T-helper 1 cell (primary cell): ENCODE measurements around the gene HIVEP3.
"Not testable (repeated sequence)": the region's sequence is repeated elsewhere in the genome, so short reads cannot be mapped to it uniquely, and the experiment has no call there.

Experiments
- DNase-seq, 5 donors: peaks; one replicate each; pipeline ENCODE4 v3.0.0-alpha.2; 2012 to 2020

HIVEP3 gene

DNA sequence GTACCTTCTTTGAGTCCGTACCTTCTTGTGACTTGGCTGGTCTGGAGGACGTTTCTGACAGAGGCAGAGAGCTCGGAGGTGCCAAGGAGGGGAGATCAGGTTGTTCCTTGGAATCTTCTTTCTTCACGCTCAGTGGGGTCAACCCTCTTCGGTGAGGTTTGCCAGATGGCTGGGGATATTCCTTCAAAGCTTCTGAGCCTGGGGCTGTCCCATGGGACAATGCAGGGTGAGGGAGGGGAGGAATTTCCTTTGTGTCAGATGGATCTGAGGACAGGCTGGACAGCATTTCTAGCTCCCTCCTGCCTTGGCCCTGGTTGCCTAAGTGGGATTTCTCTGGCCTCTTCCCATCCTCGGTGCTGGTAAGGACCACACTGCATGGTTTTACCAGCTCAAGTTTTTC, 338.7 kb downstream of the HIVEP3 start:
- DNase-seq = no peak

DNA sequence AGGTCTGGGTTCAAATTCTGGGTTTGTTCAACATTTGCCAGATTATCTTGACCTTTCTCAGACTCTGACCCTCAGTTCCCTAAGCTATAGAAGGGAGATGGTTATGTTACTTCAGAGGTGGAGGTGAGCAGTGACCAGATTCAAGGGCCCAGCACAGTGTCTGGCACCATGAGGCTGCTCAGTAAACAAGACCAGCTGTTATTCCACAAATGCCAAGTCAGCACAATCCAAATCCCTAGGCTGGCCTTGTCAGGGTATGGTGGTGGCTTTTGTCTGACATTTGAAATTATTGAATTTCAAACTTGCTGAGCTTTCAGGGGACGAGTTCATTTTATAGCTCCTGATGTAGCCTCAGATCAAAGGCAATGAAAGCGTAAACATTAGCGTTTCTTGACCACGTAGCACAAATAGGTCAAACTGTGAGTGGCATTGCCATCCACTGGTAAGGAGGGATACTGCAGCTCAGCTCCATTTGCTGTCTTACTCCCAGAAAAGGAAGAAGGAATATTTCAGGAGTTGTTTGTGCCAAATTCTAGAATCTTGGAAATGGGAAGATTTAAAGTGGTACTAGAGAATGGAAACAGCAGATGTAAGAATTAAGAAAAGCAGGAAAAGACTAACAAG, 339.9 kb downstream of the HIVEP3 start:
- no peak for DNase-seq

DNA sequence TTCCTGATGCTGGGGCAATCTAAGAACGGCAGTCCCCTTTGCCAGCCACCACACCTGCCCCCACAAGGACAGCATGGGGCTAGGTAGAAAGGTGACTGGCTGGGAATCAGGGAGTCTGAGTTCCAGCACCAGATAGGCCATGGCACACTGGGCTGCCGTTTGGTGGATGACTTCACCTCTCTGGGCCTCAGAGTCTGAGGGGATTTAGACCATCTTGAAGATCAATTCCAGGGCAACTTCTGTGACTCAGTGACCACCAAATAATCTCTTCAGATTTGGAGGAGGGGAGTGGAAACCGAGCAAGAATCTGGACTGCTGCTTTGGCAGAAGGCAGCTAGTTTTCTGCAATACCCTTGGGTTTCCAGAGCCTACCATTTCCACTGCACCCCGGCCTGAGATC, 342.1 kb downstream of the HIVEP3 start:
- no peak for DNase-seq

DNA sequence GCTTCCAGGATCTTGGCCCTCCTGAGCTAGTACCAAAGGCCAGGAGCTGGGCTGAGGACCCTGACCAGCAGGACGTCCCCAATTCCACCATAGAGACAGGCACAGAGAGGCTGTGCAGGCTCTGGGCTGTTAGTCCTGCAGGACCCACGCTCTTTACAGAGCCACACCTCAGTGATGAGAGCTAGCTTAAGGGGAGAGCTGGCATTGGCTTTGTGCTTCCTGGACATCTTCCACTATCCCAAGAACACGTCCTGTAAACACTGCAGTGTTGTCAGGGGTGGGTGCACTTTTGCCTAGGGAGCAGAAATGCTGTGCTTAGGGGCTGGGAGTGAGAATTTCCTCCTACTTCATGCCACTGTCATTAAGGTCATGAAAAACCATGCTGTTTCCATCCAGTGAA, 342.5 kb downstream of the HIVEP3 start:
- DNase-seq = no peak

DNA sequence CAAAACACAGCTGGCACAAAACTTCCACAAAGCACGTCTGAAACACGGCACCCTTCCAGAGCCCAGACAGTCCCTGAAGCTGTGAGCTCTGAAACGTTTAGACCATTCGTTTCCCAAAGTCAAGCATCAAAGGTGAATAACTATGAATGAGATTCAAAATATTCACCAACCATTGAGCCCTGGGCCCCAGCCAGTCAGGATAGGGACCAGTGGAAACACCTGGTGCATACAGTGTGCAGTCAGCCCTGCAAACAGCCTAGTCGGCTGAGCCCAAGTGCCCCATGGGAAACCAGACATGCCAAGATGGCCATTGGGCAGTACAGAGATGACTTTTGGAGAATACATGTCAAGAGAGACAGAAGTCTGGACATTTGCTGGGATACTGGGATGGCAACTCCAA, 343.9 kb downstream of the HIVEP3 start:
- no peak for DNase-seq

DNA sequence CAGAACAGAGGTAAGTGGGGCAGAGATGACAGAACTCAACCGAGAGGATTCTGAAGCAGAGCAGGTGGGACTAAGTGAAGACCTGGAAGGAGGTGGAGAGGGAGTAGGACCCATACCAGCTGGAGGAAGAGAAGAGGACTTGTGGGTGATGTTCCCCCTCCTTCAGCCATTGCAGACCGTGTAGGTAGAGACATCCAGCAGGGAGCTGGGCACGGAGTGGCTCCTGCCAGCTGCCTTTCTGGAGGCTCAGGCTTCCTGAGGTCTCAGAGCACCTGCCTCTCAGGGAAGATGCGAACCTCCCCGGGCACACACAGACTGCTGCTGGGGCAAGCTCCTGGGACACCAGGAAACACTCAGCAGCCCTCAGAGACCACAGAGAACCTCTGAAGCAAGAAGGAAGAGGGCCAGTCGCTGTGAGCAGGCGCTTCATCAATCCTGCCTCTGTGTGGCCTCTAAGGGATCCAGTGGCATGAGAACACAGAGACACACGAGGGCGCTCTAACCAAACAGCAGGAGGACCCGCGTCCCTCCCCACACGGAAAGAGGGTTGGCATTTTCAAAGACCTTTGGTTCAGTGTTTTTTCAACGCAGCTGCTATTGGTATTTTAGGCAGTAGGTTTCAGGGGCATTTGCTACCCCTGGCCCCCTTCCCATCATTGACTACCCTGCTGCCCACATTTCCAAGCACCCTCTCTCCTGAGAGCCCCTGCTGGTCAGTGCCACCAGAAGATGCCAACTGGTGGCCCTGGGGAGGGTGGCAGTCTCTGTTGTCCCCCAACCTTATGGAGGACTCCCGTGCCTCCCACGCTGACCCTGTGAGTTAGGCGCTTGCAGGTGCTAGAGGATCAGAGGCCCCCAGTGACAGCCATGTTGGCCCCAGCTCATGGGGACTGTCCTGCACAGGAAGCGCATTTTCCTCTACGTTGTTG, 344.7 kb downstream of the HIVEP3 start:
- peak; percentile 48 to 80 (median 67) for DNase-seq

DNA sequence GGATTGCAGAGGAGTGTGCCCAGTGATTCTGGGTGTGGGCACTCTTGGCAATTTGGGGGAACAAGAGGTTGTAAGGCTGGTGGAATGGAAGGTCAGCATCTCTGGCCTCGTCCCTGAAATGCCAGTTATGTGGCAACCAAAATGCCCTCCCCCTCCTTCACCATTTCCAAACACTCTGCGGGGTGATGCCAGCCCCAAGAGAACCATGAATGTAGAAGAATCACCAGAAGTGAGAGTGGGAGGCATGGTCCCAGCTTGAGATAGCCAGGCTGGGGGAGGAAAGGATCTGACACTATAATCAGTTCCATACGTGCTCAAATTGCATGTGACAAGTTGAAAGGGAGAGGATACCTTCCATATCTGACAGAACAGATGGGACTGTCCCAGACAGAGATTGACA, 345.5 kb downstream of the HIVEP3 start:
- DNase-seq = no peak

DNA sequence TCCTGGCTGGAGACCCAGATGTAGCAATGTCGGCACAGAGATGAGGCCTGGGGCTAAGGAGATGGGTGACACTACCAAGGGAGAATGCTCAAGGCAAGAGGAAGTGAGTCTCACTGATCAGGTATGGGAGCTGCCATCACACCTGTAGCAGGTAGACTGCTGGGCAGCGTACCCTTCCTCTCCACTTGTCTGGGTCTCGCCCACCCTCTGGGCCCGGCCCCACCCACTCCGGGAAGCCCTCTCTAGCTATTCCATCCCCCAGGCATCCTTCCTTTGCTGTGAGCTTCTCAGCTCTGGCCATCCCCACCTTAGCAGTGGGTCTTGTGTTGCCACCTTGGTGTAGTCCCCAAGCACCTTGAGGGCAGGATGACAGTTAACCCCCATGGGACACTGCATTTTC, 346.5 kb downstream of the HIVEP3 start:
- no peak for DNase-seq

DNA sequence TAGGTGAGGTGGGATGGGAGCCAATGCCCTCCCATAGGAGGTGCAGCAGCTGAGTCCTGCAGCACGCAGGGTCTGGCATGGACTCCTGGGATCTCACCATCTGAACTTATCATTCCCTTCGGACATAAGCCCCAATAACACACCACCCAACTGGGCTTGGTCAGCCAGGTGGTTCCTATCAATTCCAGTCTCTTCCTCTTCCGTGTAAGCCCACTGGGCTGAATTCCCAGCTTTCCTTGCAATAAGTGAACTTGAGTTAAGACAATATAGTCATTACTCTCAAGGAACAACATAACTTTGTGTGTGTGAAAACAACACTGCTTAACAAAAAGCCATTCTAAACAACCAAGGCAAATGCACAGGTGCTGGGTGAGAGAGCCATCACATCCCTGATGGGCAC, 347.7 kb downstream of the HIVEP3 start:
- DNase-seq = no peak

DNA sequence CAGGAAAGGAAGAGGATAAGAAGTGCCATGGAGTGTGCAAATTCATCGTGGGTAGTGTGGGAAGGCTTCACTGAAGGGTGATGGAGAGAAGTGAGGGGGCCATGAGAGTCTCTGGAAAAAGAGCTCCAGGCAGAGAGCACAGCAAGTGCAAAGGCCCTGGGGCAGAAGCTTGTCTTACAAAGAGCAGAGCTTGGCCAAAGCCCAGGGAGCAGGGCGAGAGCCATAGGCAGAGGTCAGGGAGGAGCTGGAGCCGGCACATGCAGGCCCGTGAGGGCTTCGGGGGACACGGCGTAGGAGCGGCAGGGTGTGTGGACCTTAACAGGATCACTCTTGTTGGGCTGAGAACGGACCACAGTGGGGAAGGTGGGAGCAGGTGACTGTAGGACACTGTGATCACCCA, 350.5 kb downstream of the HIVEP3 start:
- DNase-seq = no peak

DNA sequence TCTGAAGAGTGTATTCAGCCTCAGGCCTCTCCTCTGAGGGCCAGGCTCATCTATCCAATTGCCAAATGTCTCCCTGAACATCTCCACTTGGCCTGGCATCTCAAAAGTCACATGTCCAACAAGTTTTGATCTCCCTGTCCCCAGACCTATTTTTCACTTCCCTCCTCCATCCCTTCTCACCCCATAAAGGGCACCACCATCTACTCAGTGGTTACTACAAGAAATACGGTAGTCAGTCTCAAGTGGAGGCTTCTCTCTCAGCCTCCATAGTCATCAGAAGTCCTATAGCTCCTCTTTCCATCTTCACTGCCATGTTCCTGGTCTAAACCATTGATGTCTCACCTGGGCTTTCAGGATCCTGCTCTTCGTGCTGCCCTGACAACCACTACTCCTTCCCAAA, 351.8 kb downstream of the HIVEP3 start:
- DNase-seq = no peak

DNA sequence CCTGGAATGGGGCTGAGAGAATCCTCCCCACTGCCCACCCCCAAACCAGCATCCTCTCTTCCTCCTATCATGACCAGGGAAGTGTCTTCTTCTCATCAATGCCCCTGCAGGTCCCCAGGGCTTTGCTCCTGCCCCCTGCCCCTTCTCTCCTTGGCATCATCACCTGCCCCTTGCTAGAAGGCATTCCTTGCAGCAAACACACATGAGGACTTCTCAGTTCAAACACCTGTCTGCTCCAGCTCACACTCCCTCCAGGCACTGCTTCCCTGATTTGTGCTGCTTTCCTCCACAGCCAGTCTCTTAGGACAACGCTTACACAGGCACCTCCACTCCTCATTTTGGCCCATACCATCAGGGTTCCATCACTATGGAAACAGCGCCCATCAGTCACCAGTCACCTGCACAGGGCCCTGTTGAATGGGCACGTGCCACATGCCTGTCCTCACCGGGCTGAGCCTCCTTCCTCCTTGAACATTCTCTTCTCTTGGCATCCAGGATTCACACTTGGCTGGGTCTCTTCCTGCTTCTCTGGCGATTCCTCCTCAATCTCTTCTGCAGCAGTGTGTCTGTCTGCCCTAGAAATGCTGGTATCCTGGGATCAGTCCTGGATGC, 352.3 kb downstream of the HIVEP3 start:
- no peak for DNase-seq

DNA sequence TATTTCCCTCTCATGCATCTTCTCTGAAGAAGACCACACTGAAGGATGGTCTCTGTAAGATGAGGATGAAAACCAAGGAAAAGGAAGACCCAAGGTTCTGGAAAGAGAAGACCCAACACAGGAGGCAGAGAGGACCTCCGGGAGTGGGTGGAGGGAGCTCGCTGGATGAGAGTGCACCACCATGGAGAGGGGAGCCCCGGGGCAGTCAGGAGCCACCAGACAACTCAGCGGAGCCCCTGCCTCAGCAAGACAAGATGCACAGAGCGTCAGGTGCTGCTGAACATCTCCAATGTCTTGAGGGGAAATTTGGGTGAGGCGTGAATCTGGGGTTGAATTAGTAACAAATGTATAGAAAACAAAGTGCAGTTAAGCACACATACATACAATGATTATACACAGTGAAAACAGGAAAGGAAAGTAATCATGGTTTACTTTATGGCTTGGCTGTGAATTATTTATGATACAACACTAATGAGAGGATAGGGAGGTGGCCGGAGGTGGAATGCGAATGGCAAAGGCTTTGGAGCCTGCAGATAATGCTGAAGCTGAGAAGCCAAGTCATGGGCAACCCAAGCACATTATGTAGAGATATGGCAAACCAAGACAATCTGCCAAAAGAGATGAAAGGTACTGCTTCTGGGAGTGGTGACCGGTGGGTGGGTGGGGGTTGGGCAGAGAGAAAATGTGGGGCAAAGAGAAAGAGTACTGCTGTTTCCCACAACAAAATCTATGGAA, 353.8 kb downstream of the HIVEP3 start:
- no peak for DNase-seq

DNA sequence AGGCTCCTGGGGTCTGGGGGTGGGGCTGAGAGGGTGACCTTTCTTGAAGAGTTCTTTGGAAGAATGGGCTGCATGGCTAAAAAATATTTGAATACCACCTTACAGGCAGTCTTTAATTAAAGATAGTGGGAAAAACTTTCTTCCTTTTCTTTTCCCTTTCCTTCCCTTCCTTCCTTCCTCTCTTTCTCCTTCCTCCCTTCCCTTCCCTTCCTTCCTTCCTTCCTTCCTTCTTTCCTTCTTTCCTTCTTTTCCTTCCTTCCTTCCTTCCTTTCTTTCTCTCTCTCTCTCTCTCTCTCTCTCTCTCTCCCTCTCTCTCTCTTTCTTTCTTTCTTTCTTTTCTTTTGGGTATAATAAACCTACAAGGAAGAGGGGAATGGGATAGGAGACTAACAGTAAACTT, 356.4 kb downstream of the HIVEP3 start:
- DNase-seq = no peak

DNA sequence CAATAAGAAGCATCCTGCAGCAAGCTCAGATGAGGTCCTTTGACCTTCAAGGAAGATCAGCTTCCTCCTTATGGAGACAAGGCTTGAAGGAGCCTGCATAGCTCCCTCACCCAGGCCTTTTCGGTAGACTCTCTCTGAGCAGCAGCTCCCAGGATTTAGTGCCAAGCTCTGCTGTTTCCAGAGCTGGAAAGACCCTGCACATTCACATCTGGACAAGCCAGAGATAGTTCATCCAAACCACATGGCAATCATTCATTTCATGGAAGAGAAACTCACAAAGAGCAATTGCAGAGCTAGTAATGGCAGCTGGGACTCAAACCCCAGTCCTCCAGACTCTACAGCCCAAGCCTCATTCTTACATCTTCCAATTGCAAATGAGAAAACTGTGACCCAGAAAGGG, 357.8 kb downstream of the HIVEP3 start:
- no peak for DNase-seq

DNA sequence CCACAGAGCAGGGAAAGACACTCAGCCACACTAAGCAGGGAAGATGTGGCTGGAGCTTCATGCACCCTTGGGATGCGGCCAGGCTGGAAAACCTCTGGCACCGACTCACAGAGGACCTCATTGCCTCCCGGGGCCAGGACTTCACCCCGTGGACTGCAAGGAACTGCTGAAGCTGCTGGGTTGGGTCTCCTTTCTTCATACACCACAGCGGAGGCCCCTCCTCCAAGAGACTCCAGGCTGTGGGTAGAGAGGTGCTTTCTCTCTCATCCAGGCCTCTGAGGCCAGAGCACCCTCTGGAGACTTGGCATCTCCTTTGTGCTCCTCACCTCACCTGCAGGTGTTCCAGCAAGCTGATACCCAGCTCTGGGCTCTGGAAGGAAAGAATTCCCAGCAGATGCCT, 358.2 kb downstream of the HIVEP3 start:
- no peak for DNase-seq

DNA sequence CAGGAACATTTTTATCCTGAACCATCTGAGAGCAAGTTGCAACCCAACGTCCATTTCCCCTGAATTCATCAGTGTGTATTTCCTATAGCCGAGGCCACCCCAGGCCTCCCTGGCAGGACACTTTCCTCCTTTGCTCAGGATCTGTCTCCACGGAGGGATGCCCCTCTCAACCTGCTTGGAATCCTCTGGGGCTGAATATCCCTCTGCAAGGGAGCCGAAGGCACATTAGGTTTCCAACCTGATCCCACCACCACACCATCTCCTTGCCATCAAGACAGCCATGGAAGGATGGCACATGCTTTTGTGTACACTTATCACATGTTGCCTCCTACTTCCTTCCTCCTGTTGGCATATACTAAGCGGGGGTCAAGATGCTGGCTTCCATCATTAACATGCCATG, 359.4 kb downstream of the HIVEP3 start:
- DNase-seq = no peak

DNA sequence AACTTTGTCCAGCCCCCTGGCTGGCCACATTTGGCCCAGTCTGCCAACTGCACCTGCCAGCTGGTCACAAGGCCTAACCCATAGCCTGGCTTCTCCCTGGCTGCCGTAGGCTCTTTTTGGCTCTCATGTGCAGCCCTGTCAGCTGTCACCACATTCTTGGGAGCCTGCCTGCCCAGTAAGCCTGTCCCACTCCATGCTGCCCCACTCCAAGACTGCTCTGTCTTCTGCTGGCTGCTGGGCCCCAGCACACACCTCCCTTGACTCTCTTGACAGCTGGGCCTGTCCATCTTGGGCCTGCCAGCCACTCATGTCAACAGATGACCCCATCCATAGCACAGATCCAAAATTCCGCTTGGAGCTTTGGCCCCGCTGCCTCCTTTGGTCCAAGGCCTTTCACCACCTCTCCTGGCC, 360.0 kb downstream of the HIVEP3 start:
- DNase-seq = no peak

DNA sequence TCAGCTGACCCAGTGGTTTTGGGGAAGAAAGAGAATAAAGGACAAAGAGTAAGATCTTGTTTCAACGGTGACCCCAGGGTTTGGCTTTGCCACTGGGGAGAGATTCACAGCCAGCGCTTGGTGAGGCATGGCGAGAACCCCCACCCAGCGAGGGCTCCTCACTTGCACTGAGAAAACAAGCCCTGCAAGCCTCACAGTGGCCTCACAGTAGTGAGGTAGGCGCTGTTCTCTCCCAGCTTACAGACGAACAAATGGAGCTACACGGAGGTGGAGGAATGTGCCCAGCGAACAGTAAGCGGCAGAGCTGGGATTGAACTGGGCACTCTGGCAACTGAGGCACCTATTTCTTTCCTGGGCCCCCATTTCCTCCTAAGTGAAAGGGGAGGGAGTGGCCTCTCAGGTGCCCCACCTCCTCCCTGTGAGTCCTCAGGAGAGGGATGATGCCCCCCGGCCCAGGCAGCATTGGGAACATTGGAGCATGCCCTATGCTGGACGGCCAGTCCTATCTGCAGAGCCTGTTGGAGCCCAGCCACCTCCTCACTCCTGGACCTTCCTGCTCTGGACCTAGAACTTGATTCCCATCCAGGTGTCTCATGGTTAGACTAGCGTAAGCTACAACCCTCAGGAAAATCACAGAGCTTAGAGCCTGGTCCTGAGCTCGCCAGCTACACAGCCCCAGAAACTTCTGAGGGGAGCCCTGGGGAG, 360.8 kb downstream of the HIVEP3 start:
- DNase-seq = no peak

DNA sequence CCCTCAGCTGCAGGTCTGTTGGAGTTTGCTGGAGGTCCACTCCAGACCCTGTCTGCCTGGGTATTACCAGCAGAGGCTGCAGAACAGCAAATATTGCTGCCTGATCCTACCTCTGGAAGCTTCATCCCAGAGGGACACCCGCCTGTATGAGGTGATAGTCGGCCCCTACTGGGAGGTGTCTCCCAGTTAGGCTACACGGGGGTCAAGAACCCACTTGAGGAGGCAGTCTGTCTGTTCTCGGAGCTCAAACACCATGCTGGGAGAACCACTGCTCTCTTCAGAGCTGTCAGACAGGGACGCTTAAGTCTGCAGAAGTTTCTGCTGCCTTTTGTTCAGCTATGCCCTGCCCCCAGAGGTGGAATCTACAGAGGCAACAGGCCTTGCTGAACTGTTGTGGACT, 364.0 kb downstream of the HIVEP3 start:
- DNase-seq = not testable (repeated sequence)

DNA sequence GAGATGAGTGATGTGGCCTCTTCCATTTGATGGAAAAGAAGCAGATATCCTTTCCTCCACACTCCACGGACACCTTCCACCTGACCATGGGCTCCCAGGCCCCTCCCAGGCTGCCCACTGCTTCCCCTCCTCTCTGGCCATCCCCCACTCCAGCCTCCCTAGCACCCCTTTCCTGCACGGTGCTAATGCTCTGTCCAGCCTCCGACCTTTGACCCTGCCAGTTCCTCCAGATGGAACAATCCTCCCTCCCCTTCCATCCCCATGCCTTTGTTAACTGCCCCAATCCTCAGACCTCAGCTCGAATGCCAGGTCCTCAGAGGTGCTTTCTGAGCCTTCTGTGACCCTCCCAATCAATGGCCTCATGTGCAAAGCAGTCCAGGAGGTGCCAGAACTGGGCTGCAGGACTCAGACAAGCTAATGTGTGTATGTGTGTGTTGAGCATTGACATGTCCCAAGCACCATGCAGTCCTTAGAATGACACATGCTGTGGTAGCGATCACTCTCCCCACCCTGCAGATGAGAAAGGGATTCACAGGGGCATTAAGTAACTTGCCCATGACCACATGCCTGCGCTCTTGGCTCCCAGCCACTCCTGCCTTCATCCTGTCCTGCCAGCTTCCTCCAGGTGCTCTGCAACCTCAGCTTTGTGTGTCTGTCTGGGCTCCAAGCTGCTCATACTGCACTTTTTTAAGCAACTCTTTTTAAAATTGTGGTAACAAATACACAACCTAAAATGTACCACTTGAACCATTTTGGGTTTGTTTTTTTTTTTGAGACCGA, 370.8 kb downstream of the HIVEP3 start:
- DNase-seq = no peak

DNA sequence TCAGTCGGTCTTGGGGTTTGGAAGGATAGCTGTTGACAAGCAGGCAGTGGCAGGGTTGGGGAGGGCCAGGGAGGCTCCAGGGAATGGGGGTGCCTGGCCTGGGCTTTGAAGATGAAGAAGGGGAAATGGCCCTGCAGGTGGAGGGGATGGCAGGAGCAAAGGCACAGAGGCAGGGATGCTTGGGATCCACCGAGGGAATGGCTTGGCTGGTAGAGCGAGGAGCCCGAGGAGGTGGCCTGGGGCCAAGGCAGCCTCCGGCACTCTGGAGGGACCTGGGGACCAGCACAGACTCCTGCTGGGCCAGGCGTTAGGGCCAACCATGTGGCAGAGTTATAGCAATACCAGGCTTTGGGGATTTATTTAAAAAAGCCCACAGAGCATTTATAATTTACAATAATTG, 371.4 kb downstream of the HIVEP3 start:
- no peak for DNase-seq
